GM12891 (cell line): Measurements from ENCODE around the gene DHX38.

Experiments used
- POLR2A ChIP-seq: IDR thresholded peaks from 2 replicates; pipeline ENCODE4 v1.6.1; 2011; ENCODE audit warnings: low read depth, low read length, control low read depth
- POLR2AphosphoS5 ChIP-seq: IDR thresholded peaks from 2 replicates; pipeline ENCODE4 v1.6.1; 2011; ENCODE audit warnings: low read depth, low read length, control low read depth
- POU2F2 ChIP-seq: IDR thresholded peaks from 2 replicates; pipeline ENCODE4 v1.6.1; 2011; ENCODE audit warnings: low read depth, mild to moderate bottlenecking, control low read depth, low read length, moderate library complexity

DNA sequence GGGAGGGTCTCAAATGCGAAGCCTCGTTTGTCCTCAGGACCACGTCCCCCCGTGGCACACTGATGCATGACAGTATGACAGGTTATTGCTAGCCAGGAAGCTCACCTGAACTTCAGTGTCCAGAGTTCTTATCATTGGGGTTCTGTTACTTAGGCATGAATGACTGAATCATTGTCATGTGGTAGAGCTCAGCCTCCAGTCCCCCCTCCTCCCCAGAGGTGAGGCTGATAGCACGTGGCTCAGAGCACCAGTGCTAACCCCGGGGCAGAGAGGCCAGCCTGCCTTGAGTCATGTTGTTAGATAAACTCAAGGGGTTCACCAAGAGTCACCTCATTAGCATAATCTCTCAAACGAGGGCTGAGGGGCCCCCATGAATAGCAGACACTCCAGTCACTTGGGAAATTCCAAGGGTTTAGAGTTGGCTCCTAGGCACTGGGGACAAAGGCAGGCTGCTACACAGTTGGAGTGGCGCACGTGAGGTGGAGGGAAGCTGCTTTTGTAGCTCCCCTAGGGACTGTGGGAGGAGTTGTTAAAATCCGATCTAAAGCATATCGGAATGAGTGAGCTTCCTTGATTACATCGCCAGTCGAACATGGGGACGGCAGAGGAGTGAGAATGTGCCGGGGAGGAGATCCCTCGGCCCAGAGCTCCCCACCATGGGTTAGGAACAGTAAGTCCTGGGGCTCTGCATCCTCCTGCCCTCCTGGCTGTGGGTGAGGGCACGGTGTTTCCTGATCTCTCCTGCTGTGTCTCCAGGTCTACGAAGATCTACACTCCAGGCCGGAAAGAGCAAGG, 18.2 kb downstream of the DHX38 start:
- TF ChIP-seq POU2F2, result no peak
- TF ChIP-seq POLR2AphosphoS5, result no peak
- no peak for TF ChIP-seq POLR2A
